Measurements from ENCODE around the gene FBXO46. TPM values are rescaled to one million over a fixed set of nuclear protein-coding genes. Genes with fewer than 3 reads are reported as not detected.

FBXO46 gene
- total RNA-seq, 4 donors from 2014 or later = 13.7 to 22.3 (median 17.4) TPM

DNA sequence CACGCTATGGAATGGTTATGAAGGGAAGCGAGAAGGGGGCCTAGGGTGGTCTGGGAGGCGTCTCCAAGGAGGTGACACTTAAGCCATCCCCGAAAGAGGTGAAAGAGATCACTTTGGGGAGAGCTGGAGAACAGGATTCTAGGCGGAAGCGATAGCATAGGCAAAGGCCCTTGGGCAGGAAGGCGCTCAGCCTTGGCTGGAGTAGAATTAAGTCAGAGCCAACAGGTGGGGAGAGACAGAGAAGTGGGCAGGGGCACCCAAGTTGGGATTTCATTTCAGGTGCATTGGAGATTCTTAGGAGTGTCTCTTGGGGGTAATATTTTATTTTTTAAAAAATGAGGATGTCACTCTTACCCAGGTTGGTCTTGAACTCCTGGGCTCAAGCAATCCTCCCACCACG, 48.6 kb downstream of the FBXO46 start:
- no peak for DNase-seq
- intact Hi-C loops (cut with DNase I) = loop anchor here (10.0 kb wide), 1 partner anchor 157 kb away; no protein-coding TSS in a partner anchor
- no peak overlapping the region for H3K4me3 ChIP-seq (replicated peaks in 1 of 3)
- 77 to 78% methylated on average over 8 of the region's 8 CpGs for WGBS, 2 donors
- TF ChIP-seq, protein P1, sequence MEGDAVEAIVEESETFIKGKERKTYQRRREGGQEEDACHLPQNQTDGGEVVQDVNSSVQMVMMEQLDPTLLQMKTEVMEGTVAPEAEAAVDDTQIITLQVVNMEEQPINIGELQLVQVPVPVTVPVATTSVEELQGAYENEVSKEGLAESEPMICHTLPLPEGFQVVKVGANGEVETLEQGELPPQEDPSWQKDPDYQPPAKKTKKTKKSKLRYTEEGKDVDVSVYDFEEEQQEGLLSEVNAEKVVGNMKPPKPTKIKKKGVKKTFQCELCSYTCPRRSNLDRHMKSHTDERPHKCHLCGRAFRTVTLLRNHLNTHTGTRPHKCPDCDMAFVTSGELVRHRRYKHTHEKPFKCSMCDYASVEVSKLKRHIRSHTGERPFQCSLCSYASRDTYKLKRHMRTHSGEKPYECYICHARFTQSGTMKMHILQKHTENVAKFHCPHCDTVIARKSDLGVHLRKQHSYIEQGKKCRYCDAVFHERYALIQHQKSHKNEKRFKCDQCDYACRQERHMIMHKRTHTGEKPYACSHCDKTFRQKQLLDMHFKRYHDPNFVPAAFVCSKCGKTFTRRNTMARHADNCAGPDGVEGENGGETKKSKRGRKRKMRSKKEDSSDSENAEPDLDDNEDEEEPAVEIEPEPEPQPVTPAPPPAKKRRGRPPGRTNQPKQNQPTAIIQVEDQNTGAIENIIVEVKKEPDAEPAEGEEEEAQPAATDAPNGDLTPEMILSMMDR (IDR thresholded peaks at IDR 0.05) = no peak
- TF ChIP-seq POLR2A (IDR thresholded peaks at IDR 0.05) = no peak
- peaks cover 2 to 19% of the 10 kb centered on the region in 2 donors for H3K4me1 ChIP-seq
- H3K27ac ChIP-seq = peak overlapping the region in 2 of 3 donors; percentile 64 to 84
- no peaks in the 10 kb centered on the region for H3K27me3 ChIP-seq
- H3K36me3 ChIP-seq = peaks cover 2 to 16% of the 10 kb centered on the region in 2 donors
- no peaks in the 10 kb centered on the region for H3K9me3 ChIP-seq

DNA sequence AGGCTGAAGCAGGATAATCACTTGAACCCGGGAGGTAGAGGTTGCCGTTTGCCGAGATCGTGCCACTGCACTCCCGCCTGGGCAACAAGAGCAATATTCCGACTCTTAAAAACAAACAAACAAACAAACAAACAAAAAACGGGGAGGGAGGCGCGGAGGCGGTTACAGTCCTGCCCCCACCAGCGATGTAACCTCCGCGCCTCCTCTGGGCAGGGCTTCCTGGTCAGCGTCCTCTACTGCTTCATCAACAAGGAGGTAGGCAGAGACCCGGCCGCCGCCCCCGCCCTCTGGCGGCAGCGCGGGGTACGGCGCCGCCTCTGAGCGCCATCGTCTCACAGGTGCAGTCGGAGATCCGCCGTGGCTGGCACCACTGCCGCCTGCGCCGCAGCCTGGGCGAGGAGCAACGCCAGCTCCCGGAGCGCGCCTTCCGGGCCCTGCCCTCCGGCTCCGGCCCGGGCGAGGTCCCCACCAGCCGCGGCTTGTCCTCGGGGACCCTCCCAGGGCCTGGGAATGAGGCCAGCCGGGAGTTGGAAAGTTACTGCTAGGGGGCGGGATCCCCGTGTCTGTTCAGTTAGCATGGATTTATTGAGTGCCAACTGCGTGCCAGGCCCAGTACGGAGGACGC, 49.2 kb downstream of the FBXO46 start:
- intact Hi-C loops (cut with DNase I) = loop anchor here (10.0 kb wide), 1 partner anchor 157 kb away; no protein-coding TSS in a partner anchor
- peak overlapping the region; percentile 64 to 84 (median 67) for H3K27ac ChIP-seq

DNA sequence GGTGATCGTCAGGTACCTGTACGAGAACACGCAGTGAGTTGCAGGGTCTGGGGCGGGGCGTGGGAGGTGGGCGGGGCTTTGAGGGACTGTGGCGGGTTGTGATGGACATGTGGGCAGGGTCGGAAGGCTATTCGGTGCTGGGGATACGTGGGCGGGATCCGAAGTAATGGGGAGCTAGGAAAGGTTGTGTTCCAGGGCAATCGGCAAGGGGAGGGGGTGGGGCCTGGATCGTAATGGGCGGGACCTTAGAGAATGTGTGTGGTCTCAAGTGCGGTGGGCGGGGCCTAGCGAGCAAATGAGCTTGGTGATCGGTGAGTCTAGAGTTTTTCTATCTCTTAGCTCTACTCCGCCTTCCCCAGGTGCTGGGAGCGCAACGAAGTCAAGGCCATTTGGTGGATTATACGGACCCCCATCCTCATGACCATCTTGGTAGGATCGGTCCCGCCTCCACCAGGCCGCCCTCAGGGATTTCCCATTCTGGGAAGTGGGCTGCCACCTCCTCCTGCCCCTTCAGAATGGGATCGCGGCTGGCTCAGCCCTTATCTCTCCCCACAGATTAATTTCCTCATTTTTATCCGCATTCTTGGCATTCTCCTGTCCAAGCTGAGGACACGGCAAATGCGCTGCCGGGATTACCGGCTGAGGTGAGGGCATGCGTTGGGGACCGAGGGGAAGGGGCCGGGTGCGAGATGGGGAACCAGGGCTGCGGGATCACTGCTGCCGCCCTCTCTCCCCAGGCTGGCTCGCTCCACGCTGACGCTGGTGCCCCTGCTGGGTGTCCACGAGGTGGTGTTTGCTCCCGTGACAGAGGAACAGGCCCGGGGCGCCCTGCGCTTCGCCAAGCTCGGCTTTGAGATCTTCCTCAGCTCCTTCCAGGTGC, 53.1 kb downstream of the FBXO46 start:
- peak overlapping the region in 1 of 3 donors; percentile 25 for H3K4me3 ChIP-seq (replicated peaks in 1 of 3)
- H3K27me3 ChIP-seq = no peaks in the 10 kb centered on the region

More for the DNA sequence above, 49.2 kb downstream of the FBXO46 start:
- H3K27me3 ChIP-seq = no peaks in the 10 kb centered on the region
- peak overlapping the region in 1 of 3 donors; percentile 28 for H3K4me3 ChIP-seq (replicated peaks in 1 of 3)
- WGBS, 2 donors = 5 to 9% methylated on average over 19 to 25 of the region's 51 CpGs
- peak; percentile 86 to 88 for DNase-seq
- H3K36me3 ChIP-seq = peaks cover 0 to 12% of the 10 kb centered on the region in 2 donors
- H3K4me1 ChIP-seq = peaks cover 7 to 25% of the 10 kb centered on the region in 2 donors
- TF ChIP-seq POLR2A (IDR thresholded peaks at IDR 0.05) = peak in 1 of 2 donors; percentile 54
- TF ChIP-seq, protein P1 (IDR thresholded peaks at IDR 0.05) = peak; percentile 76 to 97 (median 94)
- H3K9me3 ChIP-seq = no peaks in the 10 kb centered on the region

DNA sequence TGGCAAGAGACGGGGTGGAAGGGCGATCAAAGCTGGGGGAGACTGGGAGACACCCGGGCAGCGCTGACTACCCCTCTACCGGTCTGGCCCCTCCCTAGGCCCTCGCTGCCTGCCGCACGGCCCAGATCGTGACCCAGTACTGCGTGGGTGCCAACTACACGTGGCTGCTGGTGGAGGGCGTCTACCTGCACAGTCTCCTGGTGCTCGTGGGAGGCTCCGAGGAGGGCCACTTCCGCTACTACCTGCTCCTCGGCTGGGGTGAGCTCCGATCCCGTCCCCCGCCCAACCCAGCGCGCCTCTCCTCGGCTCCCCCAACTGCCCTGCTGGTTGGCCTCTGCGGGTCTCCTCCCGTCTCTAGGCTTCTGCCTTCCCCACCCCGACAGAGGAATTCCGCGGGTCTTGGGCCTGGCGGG, 53.8 kb downstream of the FBXO46 start:
- peak; percentile 16 to 23 for DNase-seq
- WGBS, 2 donors = 11 to 13% methylated on average over 8 to 22 of the region's 28 CpGs

More for the DNA sequence above, 53.1 kb downstream of the FBXO46 start:
- no peaks in the 10 kb centered on the region for H3K9me3 ChIP-seq
- no peak overlapping the region for H3K27ac ChIP-seq
- H3K4me1 ChIP-seq = peaks cover 7 to 25% of the 10 kb centered on the region in 2 donors
- DNase-seq = peak; percentile 64 to 84
- 5 to 7% methylated on average over 36 to 44 of the region's 49 CpGs for WGBS, 2 donors
- intact Hi-C loops (cut with DNase I) = no loop called here
- no peak for TF ChIP-seq POLR2A (IDR thresholded peaks at IDR 0.05)
- TF ChIP-seq, protein P1 (IDR thresholded peaks at IDR 0.05) = no peak
- no peaks in the 10 kb centered on the region for H3K36me3 ChIP-seq

More for the DNA sequence above, 53.8 kb downstream of the FBXO46 start:
- Histone ChIP-seq H3K27ac (no peak overlapping the region), H3K4me3 (replicated peaks in 1 of 3) (peak overlapping the region in 1 of 3 donors; percentile 25), H3K4me1 (peaks cover 7 to 23% of the 10 kb centered on the region in 2 donors), H3K27me3 (no peaks in the 10 kb centered on the region), H3K9me3 (no peaks in the 10 kb centered on the region), H3K36me3 (no peaks in the 10 kb centered on the region)
- TF ChIP-seq, protein P1 (IDR thresholded peaks at IDR 0.05) = no peak
- intact Hi-C loops (cut with DNase I) = no loop called here

Data from thyroid gland (tissue), 4 donors.